Sigmoid colon (tissue), 7 donors: ENCODE measurements around the gene BANK1. TPM values are rescaled to one million over a fixed set of nuclear protein-coding genes. Genes with fewer than 3 reads are reported as not detected.

Source experiments
- DNase-seq: peaks from one replicate; pipeline ENCODE4 v3.0.0-alpha.2; 2019
- H3K27ac ChIP-seq, 4 donors: fragments of 200-600 bp; sonication (generic); one replicate each; pipeline ENCODE4 v1.5.1; 2016 to 2019; ENCODE audit warnings: mild to moderate bottlenecking in 1 of 4
- H3K27me3 ChIP-seq, 3 donors: fragments of 200-600 bp; sonication (generic); one replicate each; pipeline ENCODE4 v1.5.1; 2019; ENCODE audit warnings: mild to moderate bottlenecking in 1 of 3
- H3K36me3 ChIP-seq, 4 donors: fragments of 200-600 bp; sonication (generic); one replicate each; pipeline ENCODE4 v1.5.1; 2016 to 2019
- H3K4me1 ChIP-seq, 4 donors: fragments of 200-600 bp; sonication (generic); one replicate each; pipeline ENCODE4 v1.5.1; 2017 to 2019
- H3K4me3 ChIP-seq, 4 donors: fragments of 200-600 bp; sonication (generic); one replicate each; pipeline ENCODE4 v1.5.1; 2017 to 2019; ENCODE audit warnings: mild to moderate bottlenecking in 2 of 4, moderate library complexity in 1 of 4
- H3K9me3 ChIP-seq, 4 donors: fragments of 200-600 bp in 3 of 4; sonication (generic) in 3 of 4; one replicate each; pipeline versions ENCODE4 v1.5.1 to v1.6.1; 2013 to 2019
- EP300 ChIP-seq, 4 donors: sonication (generic); formaldehyde crosslinking; IDR thresholded peaks; one replicate each; pipeline ENCODE4 v1.6.1; 2017; ENCODE audit warnings: antibody characterized with exemption in 4 of 4
- POLR2A ChIP-seq, 2 donors: fragments of 450-650 bp; IDR thresholded peaks; one replicate each; pipeline ENCODE4 v1.6.1; 2016; ENCODE audit warnings: antibody characterized with exemption in 2 of 2, mild to moderate bottlenecking in 2 of 2, moderate library complexity in 2 of 2
- POLR2AphosphoS5 ChIP-seq, 4 donors: sonication (generic); formaldehyde crosslinking; IDR thresholded peaks; one replicate each; pipeline ENCODE4 v1.6.1; 2017; ENCODE audit warnings: antibody characterized with exemption in 4 of 4
- WGBS, 2 donors: extraction: QIAGEN DNeasy Blood & Tissue Kit; methylation state at CpG; one replicate each; pipeline ENCODE4 v1.1.7; 2013; 5-methylcytosine and 5-hydroxymethylcytosine counted together
- intact Hi-C: fragments of 100-400 bp; cut with DNase I; formaldehyde crosslinking; loops from one replicate; pipeline ENCODE4 v1.15.1; 2023
- polyA plus RNA-seq, 3 donors: library from polyadenylated mRNA; stranded (reverse); fragments of 200-250 nt; gene quantifications; one replicate each; pipeline ENCODE4 v1.2.3, GENCODE V29; 2013
- total RNA-seq, 4 donors: library from RNA; depleted of rRNA; stranded (reverse); fragments of >200 nt; gene quantifications; one replicate each; pipeline ENCODE4 v1.1.0, GENCODE V29; 2016
- TF ChIP-seq, protein P1 (sequence below), 4 experiments: fragments of 450-650 bp in 3 of 4; fragments of 200-600 bp in 1 of 4; IDR thresholded peaks; one replicate each; pipeline ENCODE4 v1.5.1; 2016 to 2019; ENCODE audit warnings: antibody characterized with exemption in 4 of 4, mild to moderate bottlenecking in 3 of 4, moderate library complexity in 2 of 4
- donor health status: healthy with polysubstance abuse.
- donor health status: Bipolar disorder and iron deficiency.
- donor health status: healthy.

BANK1 gene
- total and polyA plus RNA-seq, 7 donors = 0.69 to 25.2 (median 1.2) TPM

DNA sequence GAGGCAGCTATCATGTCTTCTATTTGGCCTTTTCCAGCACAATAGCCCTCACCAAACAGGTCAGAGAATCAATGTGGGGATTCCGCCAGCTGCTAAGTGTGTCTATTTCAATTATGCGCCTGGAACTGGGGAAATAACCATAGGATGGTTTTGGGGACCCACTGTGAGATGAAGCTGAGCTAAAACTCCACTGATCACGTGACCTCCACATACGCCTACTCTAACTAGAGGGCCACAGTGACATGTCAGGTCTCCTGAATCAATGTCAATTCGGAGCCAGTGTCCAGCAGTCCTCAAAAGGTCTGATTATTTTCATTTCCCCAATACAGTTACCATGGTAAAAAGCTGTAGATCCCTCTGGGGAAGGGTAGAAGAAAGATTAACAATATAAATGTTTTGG lies 10.2 kb upstream of the BANK1 start:
- no peak overlapping the region for H3K27ac ChIP-seq
- no peaks in the 10 kb centered on the region for H3K27me3 ChIP-seq
- no peak overlapping the region for H3K4me3 ChIP-seq
- DNase-seq = no peak
- no peaks in the 10 kb centered on the region for H3K4me1 ChIP-seq
- intact Hi-C loops = no loop called here
- WGBS, 2 donors = 89 to 91% methylated on average over 5 of the region's 5 CpGs
- TF ChIP-seq POLR2A (IDR thresholded peaks at IDR 0.05) (no peak), POLR2AphosphoS5 (IDR thresholded peaks at IDR 0.05) (no peak), EP300 (IDR thresholded peaks at IDR 0.05) (no peak)
- TF ChIP-seq, protein P1, sequence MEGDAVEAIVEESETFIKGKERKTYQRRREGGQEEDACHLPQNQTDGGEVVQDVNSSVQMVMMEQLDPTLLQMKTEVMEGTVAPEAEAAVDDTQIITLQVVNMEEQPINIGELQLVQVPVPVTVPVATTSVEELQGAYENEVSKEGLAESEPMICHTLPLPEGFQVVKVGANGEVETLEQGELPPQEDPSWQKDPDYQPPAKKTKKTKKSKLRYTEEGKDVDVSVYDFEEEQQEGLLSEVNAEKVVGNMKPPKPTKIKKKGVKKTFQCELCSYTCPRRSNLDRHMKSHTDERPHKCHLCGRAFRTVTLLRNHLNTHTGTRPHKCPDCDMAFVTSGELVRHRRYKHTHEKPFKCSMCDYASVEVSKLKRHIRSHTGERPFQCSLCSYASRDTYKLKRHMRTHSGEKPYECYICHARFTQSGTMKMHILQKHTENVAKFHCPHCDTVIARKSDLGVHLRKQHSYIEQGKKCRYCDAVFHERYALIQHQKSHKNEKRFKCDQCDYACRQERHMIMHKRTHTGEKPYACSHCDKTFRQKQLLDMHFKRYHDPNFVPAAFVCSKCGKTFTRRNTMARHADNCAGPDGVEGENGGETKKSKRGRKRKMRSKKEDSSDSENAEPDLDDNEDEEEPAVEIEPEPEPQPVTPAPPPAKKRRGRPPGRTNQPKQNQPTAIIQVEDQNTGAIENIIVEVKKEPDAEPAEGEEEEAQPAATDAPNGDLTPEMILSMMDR (IDR thresholded peaks at IDR 0.05) = no peak
- H3K36me3 ChIP-seq = no peaks in the 10 kb centered on the region
- no peaks in the 10 kb centered on the region for H3K9me3 ChIP-seq

DNA sequence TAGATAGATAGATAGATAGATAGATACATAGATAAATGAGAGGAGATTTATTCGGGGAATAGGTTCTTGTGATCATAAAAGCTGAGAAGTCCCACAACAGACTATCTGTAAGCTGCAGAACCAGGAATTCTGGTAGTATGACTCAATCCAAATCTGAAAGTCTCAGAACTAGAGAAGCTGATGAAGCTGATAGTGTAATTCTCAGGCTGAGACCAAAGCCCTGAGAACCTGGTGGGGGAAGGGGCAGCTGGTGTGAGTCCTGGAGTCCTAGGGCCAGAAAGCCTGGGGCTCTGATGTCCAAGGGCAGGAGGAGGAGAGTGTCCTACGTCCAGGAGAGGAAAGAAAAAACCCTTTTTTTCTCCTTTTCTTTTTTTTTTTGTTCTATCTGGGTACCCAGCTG lies 8.0 kb upstream of the BANK1 start:
- H3K27me3 ChIP-seq = no peaks in the 10 kb centered on the region
- intact Hi-C loops = no loop called here
- H3K4me1 ChIP-seq = no peaks in the 10 kb centered on the region
- no peak overlapping the region for H3K27ac ChIP-seq
- peaks cover 0 to 3% (median 0%) of the 10 kb centered on the region in 4 donors for H3K9me3 ChIP-seq
- 83% methylated on average over 2 of the region's 2 CpGs for WGBS, 2 donors
- no peaks in the 10 kb centered on the region for H3K36me3 ChIP-seq
- DNase-seq = no peak
- TF ChIP-seq POLR2A (IDR thresholded peaks at IDR 0.05) = no peak
- TF ChIP-seq, protein P1 (IDR thresholded peaks at IDR 0.05) = no peak
- TF ChIP-seq POLR2AphosphoS5 (IDR thresholded peaks at IDR 0.05) = no peak
- H3K4me3 ChIP-seq = no peak overlapping the region

DNA sequence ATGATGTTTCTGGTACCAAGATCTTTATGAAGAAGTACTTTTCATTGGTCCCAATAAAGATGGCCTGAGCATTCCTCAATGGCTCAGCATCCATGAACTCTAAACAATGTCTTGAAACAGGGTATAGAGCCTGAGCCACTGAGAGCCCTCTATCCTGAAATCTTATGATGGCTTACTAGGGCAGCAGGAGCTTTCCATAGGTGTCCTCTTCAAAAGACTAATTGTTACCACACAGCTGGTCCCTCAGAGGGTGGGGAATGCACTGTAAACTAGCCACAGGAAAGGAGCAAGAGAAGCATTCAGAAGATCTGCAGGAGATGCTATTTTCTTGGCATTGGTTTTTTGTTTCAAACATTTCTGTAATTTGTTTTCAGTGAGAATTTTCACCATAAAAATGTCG lies 5.6 kb upstream of the BANK1 start:
- H3K9me3 ChIP-seq = peaks cover 0 to 3% (median 0%) of the 10 kb centered on the region in 4 donors
- H3K36me3 ChIP-seq = no peaks in the 10 kb centered on the region
- H3K4me1 ChIP-seq = no peaks in the 10 kb centered on the region
- TF ChIP-seq POLR2AphosphoS5 (IDR thresholded peaks at IDR 0.05) (no peak), EP300 (IDR thresholded peaks at IDR 0.05) (no peak), POLR2A (IDR thresholded peaks at IDR 0.05) (no peak)
- TF ChIP-seq, protein P1 (IDR thresholded peaks at IDR 0.05) = no peak
- DNase-seq = no peak
- no peak overlapping the region for H3K27ac ChIP-seq
- intact Hi-C loops = no loop called here
- H3K27me3 ChIP-seq = peaks cover 0 to 3% (median 0%) of the 10 kb centered on the region in 3 donors
- WGBS, 2 donors = 59 to 82% methylated on average over 1 of the region's 1 CpG
- H3K4me3 ChIP-seq = no peak overlapping the region

GRCh38 chr4:101785486-101785885 lies 5.0 kb upstream of the BANK1 start:
- no peak overlapping the region for H3K4me3 ChIP-seq
- no peak overlapping the region for H3K27ac ChIP-seq
- DNase-seq = no peak
- peaks cover 0 to 8% (median 0%) of the 10 kb centered on the region in 3 donors for H3K27me3 ChIP-seq
- H3K4me1 ChIP-seq = peaks cover 0 to 3% (median 0%) of the 10 kb centered on the region in 4 donors
- intact Hi-C loops = no loop called here
- TF ChIP-seq POLR2AphosphoS5 (IDR thresholded peaks at IDR 0.05) (no peak), EP300 (IDR thresholded peaks at IDR 0.05) (no peak), POLR2A (IDR thresholded peaks at IDR 0.05) (no peak)
- TF ChIP-seq, protein P1 (IDR thresholded peaks at IDR 0.05) = no peak
- H3K9me3 ChIP-seq = peaks cover 0 to 3% (median 0%) of the 10 kb centered on the region in 4 donors
- WGBS, 2 donors = 70% methylated on average over 1 of the region's 1 CpG
- H3K36me3 ChIP-seq = no peaks in the 10 kb centered on the region

- H3K4me3 ChIP-seq = no peak overlapping the region
- DNase-seq = no peak
- H3K9me3 ChIP-seq = peaks cover 0 to 3% (median 0%) of the 10 kb centered on the region in 4 donors
- no peaks in the 10 kb centered on the region for H3K36me3 ChIP-seq
- TF ChIP-seq POLR2A (IDR thresholded peaks at IDR 0.05) (no peak), EP300 (IDR thresholded peaks at IDR 0.05) (no peak), POLR2AphosphoS5 (IDR thresholded peaks at IDR 0.05) (no peak)
- TF ChIP-seq, protein P1 (IDR thresholded peaks at IDR 0.05) = no peak
- peaks cover 0 to 12% (median 0%) of the 10 kb centered on the region in 4 donors for H3K4me1 ChIP-seq
- H3K27ac ChIP-seq = no peak overlapping the region
- peaks cover 0 to 17% (median 8%) of the 10 kb centered on the region in 3 donors for H3K27me3 ChIP-seq
- 92 to 93% methylated on average over 4 of the region's 4 CpGs for WGBS, 2 donors
- intact Hi-C loops = no loop called here
These were observed 2.7 kb upstream of the BANK1 start for GRCh38 chr4:101787701-101788316.
